NCI-H526 treated with DMSO at 0.1 percent for 48 hours (cell line): ENCODE data around the gene KIAA0513.

Source experiments
- DNase-seq: peaks from one replicate; lab custom pipeline; 2025; lab: John Stamatoyannopoulos, UW

The KIAA0513 gene

DNA sequence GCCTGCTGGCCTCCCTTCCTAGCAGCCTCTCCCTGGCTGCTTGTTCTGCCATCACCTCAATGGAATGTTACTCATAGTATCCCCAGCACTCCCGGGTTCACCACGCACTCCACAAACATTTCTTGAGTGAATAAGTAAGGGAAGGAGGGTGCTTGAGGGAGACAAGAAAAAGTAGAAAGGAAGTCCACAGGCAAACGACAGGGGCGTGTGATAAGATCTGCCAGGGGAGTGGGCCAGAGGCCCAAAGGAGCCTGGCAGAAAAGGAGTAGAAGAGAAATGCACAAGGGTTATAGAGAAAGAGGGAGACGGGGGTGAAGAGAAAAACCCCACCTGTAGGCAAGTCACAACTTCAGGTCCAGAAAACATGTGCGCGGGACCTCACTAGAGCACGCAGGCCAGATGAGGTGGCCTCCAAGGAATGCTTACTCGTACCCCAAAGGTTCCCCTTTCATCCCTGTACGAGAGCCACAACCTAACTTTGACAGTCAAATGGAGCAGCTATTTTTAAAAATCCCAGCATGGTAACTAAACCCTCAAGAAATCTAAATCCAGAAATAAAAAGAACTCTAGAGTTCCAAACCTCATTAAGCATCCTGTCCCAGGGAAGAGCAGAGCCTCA is 22.9 kb upstream of the KIAA0513 start:
- DNase-seq = no peak

DNA sequence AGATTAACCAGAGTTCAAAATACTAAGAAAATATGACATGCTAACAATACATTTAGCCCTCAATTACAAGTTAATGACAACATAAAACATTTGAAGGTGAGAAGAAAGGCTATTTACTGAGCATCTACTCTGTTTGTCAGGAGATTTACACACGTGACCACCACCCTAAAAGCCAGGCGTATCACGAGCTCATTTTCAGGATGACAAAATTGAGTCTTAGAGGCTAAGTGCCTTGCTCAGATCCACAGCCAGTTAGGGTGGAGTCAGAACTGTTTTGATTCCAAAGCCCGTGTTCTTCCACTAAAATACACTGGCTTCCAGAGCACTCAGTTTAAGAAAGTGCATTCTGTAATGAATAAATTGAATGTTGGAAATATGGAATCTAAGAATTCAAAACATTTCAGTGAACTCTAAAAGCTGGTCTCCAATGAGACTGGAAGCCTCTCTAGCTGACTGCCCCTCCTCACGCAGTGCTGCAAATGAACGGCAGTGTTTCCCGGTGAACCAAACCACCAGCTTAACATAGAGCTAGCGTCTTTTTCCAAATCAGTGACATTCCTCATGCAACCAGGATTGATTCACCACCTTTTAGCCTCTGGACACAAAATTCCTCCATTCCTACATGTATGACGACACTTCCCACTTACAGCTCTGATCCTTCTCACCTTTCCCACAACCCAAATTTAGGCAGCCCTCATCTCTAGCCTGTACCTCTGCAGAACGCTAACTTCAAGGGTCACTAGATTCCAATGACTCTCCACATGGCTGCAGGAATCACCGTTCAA is 22.1 kb upstream of the KIAA0513 start:
- no peak for DNase-seq

DNA sequence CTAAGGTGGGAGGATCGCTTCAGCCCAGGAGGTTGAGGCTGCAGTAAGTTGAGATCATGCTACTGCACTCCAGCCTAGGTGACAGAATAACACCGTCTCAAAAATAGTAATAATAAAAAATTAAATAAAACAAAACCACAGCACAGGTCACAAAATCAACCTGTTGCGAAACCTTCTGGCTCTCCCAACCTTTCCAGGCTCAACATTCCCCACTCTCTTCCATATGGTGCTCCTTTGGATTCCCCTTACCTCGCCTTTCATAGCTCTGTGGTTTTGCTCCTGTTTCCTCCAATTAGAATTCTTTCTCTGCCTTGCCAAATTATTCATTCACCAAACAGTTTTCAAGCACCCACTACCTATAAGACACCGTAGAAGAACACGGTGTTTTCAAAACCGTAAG is 21.0 kb upstream of the KIAA0513 start:
- no peak for DNase-seq

GRCh38 chr16:85007496-85008214 is 19.9 kb upstream of the KIAA0513 start:
- no peak for DNase-seq

- DNase-seq = no peak
These were observed 19.3 kb upstream of the KIAA0513 start for GRCh38 chr16:85008271-85008670.

DNA sequence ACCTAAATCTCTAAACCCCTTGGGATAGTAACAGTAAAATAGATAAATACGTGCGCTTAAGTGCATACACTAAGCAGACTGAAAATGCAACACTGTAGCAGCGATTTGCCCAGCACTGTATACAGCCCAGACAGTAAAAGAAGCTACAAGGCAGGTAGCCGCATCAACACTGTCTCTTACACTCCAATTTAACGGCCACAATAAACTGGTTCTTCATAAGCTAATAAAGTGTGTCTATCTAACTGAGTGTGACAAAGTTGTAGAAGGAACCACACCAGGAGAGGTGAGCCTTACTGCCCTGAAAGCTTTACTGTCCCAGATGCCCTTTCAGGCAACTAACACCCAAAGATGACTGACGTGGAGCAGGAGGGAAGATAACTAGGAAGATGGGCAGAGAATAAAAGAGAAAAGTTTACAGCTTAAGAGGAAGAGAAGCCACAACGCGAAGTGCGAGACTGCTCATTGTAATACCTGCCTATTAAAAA is 17.1 kb upstream of the KIAA0513 start:
- DNase-seq = no peak

DNA sequence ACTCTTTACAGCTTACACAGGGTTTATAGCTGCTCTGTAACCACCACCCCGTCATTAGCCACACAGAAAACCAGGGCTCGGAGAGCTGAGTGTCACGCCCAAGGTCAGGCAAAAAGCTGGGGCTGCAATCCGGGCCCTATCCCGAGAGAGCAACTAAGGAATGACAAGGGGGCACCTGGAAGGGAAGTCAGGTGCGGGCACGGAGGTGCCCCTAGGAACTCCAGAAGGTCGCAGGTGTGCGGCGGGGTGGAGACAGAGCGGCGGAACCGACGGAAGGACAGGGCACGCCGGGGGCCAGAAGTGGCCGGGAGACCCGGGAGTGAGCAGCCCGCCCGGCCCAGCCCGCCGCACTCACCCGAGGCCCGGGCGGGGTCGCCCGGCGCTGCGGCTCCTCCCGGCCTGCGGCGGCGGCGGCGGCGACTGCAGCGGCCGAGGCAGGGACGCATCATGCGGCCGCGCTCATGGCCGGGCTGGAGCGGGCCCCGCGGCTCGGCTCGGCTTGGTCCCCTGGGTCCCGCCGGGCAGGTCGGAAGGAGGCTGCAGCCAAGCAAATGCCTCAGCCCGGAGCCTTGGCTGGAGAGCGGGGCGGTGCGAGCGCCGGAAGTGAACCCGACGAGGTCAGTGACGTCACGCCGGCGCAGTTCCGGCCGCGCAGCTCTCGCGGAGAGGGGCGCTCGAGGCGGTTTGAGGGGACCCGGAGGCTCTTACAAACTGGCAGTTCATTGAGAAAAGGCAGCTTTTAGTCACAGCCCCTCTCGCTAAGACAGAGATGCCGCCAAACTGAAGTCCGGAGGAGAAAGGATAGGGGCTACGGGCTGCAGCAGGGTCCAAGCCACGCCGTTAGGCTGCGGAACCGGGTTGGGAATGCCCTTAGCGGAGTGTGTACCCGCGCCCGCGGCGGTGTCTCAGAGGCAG is 16.4 kb upstream of the KIAA0513 start, which contains the start of gene ZDHHC7:
ZDHHC7 (minus strand) TSS at position 605 of the 915 bp plus-strand sequence. CDS start 20,917 bp downstream, outside the sequence.
- peak; percentile 35 for DNase-seq

- DNase-seq = no peak
These were observed 15.7 kb upstream of the KIAA0513 start for GRCh38 chr16:85011846-85012284.

DNA sequence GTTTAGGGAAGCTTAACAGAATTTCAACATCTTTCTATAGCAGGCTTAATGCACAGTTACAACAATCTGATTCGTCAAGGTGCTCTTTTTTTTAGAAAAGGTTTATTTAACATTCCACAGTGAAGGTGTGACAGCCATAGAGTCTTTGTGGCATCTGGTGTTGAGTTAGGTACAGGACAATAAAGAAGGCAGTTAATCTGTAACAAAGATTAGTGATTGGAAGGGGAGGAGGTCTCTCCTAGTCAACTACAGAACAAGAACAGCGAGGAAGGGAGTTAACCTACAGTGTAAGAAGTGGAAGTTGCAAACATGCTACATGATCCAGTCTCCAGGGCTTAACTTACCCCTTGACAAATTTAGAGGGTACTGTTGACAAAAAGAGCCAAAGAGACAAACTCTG is 13.3 kb upstream of the KIAA0513 start:
- no peak for DNase-seq

DNA sequence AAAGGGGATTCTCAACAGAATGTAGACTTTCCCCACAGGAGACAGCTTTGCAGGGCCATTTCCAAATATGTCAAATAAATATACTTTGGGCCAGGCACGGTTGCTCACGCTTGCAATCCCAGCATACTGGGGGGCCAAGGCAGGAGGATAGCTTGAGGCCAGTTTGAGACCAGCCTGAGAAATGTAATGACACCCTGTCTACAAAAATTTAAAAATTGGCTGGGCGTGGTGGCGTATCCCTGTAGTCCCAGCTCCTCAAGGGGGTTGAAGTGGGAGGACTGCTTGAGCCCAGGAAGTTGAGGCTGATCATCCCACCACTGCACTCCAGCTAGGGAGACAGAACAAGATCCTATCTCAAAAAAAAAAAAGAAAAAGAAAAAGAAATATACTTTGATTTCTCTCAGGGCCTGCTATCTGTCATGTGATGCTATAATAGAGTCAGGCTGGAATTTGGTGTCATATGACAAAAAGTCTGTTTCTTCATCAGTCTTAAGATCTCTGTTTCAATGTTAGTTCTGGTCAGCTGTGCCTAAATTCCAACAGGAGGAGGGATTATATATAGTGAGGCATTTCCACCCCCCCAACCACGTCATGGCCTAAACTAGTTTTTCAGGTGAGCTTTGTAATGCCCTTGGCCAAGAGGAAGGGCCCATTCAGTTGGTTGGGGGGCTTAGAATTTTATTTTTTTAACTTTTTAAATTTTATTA is 12.0 kb upstream of the KIAA0513 start:
- DNase-seq = no peak

- DNase-seq = no peak
These were observed 10.4 kb upstream of the KIAA0513 start for GRCh38 chr16:85017151-85017550.

GRCh38 chr16:85017633-85018032 is 10.0 kb upstream of the KIAA0513 start:
- no peak for DNase-seq

DNA sequence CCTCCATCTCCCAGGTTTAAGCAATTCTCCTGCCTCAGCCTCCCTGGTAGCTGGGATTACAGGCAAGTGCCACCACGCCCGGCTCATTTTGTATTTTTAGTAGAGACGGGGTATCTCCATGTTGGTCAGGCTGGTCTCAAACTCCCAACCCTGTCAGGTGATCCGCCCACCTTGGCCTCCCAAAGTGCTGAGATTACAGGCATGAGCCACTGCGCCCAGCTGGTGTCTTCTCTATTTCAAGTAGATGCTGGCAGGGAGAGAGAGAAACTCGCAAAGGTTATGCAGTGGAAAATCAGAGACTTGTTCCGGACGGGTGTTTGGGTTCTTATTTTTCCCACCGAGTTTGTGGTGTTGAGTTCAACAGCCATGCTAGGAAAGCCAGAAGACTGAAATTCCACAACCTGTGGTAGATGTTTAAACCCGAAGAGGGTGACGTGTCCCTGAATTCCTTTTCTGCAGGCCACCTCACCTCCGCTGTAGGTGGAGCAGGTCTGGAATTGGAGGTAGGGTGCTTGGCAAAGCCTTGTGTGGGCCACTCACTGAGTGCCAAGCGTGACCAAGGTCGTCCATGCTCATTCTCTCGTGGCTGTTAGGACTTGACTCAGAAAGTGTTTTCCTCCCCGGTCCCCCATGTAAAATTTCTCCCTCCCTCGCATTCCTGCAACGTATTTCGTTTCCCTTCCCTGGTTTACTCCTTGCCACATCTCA is 8.9 kb upstream of the KIAA0513 start:
- DNase-seq = no peak

- no peak for DNase-seq
These were observed 7.8 kb upstream of the KIAA0513 start for GRCh38 chr16:85019659-85020245.

- no peak for DNase-seq
These were observed 1.6 kb upstream of the KIAA0513 start for GRCh38 chr16:85025781-85026653.

- DNase-seq = no peak
These were observed 892 bp upstream of the KIAA0513 start for GRCh38 chr16:85026703-85027102.

DNA sequence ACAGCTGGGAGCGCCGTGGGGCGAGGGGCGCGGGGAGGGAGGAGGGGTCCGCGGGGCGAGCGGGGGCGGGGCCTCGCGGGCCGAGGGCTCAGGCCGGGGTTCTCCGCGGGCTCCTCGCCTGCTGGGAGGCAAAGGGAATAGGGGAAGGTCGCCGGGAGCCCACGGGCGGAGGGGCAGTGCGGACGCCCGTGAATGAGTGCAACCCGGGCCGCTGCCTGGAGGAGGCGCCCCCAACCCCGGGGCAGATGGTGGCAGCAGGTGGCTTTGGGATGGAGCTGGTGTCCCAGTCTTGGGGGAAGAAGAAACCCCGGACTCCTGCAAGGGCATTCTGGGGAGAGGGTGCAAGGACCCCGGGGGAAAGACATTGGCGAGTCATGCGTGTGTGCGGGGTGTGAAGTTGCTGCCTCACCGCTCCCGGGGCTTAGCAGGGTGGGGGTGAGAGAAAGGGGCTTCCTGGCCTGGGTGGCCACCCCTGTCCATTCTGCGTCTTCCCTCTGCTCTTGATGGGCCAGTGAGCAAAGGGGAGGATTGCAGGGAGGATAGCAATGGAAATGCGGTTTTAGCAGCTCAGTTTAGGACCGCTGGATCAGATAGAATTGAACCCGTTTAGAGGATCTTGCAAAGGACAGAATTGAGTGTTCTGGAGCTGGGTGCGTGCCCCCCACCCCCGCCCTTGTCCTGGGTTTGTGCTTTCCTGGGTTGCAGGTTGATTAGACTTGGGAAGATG is 526 bp downstream of the KIAA0513 start:
- DNase-seq = no peak

DNA sequence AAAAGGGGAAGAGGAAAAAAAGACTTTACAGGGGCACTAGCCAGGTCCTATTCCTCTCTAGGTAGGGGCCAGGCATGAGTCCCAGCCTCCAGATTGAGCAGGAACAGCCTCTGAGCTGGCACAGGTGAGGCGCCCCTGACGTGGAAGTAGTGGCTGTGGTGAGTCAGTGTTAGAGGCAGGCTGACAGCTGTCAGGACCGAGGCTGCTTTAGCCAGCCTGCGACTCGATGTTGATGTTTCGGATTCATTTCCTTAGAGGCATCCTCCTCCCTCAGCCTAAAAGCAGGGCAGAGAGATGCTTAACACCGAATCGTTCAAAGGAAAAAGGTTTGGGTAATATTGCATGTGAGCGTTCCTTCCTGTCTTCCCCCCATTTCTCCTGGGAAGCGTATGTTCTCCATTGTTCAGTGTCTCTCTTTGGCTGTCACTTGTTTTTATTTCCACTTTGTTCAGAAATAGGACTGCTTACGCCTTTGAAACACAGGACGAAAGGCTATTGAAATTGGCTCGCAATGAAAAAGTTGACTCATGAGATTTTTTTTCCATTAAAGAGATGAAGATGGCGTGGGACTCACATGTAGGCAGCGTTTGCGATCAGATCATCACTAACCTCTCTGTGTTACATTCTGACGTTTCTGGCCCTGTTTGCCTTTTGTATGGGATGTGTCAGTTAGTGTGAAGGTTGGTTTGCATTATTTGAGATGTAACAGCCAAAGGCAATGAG is 1.3 kb downstream of the KIAA0513 start:
- DNase-seq = no peak
